ENCODE results near the gene NTM.

Gene NTM

DNA sequence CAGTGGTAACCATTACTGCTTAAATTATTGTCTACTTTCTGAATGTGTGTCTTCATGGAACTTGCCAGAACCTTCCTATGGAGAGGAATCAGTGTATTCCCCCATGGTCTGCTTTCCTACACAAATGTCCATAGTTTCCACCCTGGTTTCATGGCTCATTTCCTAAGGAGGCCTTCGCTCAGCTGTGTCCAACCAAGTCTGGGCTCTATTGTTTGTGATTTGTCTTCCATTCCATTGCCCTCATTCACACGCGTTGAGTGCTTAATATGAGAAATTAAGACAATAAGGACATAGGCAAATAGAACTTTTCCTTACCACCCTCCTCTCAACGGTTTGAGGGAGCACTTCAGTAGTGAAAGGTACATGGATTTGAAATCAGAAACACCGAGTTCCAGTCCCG is 510.6 kb downstream of the NTM start:
- no peak overlapping the region for H3K27ac ChIP-seq
- TF ChIP-seq ZFX (IDR thresholded peaks at IDR 0.05), result no peak
- TF ChIP-seq, protein P1, sequence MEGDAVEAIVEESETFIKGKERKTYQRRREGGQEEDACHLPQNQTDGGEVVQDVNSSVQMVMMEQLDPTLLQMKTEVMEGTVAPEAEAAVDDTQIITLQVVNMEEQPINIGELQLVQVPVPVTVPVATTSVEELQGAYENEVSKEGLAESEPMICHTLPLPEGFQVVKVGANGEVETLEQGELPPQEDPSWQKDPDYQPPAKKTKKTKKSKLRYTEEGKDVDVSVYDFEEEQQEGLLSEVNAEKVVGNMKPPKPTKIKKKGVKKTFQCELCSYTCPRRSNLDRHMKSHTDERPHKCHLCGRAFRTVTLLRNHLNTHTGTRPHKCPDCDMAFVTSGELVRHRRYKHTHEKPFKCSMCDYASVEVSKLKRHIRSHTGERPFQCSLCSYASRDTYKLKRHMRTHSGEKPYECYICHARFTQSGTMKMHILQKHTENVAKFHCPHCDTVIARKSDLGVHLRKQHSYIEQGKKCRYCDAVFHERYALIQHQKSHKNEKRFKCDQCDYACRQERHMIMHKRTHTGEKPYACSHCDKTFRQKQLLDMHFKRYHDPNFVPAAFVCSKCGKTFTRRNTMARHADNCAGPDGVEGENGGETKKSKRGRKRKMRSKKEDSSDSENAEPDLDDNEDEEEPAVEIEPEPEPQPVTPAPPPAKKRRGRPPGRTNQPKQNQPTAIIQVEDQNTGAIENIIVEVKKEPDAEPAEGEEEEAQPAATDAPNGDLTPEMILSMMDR (conservative IDR thresholded peaks at IDR 0.05), result no peak

DNA sequence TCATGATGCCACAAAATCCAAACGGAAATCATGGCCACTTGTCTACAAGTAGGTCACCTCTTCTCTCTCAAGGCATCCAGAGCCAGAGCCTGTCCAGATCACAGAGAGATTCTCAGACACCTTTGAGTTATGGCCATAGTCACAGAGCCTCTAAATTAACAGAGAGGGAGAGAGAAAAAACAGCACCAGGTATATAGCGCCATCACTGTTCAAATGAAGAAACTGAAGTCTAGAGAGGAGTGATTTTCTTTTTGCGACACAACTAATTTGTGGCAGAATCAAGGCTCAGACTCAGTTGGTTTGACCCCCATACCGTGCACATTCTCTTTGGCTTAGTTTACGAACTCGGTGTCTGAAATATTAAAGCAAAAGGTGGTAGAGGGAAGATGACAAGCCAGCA is 512.9 kb downstream of the NTM start:
- no peak overlapping the region for H3K27ac ChIP-seq
- TF ChIP-seq ZFX (IDR thresholded peaks at IDR 0.05), result no peak
- TF ChIP-seq, protein P1 (conservative IDR thresholded peaks at IDR 0.05), result no peak; the same call in 1 of the 2 replicates

DNA sequence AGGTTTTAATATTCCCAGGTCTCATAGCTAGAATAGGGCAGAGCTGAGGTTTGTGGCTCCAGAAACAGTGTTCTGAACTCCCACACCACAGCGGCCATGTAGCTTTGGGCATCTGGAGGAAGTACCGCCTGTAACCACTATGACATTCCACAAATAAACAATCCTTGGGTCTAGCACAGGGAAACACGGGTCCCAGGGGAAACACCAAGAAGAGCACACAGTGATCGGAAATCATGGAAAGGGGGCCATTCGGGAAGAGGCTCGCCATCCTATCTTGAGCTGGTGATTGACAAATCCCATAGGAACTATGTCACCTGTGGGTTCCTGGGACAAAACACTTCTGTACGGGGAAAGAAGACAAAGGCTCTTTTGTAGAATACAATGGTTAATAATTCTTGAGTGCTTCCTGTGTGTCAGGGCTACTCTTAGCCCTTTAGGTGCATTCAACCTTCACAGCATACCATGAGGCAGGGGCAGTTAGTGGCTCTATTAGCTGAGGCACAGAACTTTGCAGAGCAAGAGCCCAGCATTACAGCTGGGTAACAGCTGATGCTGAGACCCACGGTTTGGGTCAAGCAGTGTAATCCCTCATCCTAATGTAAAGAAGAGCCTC is 514.2 kb downstream of the NTM start:
- no peak for TF ChIP-seq ZFX (IDR thresholded peaks at IDR 0.05)
- TF ChIP-seq, protein P1 (conservative IDR thresholded peaks at IDR 0.05), result no peak

DNA sequence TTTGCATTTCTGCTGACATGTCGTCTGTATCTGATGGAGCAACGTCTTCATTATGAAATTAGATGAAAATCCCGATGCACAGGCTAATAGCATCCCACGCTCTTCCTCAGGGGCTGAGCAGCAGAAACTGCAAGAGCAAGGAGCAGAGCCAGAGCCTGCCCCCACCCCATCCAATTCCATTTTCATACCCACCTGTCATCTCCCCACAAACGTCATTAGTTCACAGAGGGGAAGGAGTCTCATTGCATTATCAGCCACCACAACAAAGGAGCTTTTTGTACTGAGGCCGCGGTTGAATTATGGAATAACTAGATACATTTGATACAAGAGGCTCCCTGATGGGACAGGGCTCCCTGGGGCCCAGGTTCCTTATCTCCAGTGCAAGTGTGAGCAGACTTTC is 515.0 kb downstream of the NTM start:
- H3K27ac ChIP-seq, result no peak overlapping the region
- no peak for TF ChIP-seq ZFX (IDR thresholded peaks at IDR 0.05)
- TF ChIP-seq, protein P1 (conservative IDR thresholded peaks at IDR 0.05), result no peak

More for the DNA sequence above, 514.2 kb downstream of the NTM start:
- no peak overlapping the region for H3K27ac ChIP-seq

DNA sequence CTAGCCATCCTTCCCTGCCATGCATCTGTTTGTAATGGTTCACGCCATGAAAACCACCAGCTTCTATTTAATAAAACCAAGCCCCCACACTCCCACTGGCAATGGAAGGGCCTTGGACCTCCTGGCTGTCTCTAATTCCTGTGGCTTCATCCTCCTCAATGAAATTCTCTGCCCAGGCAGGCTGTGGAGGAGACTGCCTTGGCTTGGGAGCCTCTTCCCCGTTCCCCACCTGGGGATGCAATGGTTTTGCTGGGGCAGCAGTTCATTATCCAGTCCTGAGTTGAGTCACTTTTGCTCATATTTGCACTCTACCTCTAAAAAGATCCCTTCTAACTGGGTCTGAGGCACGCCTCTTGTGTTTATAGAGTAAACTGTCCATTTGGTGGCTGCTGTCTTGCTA is 515.8 kb downstream of the NTM start:
- TF ChIP-seq, protein P1 (conservative IDR thresholded peaks at IDR 0.05), result no peak
- TF ChIP-seq ZFX (IDR thresholded peaks at IDR 0.05), result no peak
- no peak overlapping the region for H3K27ac ChIP-seq

DNA sequence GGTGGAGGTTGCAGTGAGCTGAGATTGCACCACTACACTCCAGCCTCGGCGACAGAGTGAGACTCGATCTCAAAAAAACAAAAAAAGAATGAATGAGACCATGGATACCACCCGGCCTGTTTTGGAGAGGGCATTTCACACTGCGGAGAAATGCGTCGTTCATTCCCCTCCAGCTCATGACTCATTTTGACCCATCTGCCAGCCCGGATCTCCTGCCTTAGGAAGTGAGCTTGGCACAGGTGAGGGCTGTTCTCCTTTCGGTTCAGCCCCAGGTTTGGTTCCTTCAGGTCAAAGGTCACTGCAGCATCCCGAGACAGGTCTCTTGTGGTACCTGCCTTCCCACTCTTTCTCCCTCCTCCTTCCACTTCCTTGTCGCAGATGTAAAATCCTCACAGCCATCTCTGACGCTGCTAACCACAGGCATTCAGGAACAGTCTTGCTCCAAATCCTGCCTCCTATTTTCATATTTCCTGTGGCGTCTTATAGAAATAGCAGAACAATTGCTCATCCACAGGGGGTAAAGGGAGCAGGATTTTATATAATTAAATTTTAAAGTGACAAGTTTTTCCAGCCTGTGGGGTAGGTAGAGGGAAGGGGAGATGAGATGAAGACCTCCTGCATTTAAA is 517.9 kb downstream of the NTM start:
- TF ChIP-seq, protein P1 (conservative IDR thresholded peaks at IDR 0.05), result no peak
- no peak for TF ChIP-seq ZFX (IDR thresholded peaks at IDR 0.05)
- no peak overlapping the region for H3K27ac ChIP-seq

DNA sequence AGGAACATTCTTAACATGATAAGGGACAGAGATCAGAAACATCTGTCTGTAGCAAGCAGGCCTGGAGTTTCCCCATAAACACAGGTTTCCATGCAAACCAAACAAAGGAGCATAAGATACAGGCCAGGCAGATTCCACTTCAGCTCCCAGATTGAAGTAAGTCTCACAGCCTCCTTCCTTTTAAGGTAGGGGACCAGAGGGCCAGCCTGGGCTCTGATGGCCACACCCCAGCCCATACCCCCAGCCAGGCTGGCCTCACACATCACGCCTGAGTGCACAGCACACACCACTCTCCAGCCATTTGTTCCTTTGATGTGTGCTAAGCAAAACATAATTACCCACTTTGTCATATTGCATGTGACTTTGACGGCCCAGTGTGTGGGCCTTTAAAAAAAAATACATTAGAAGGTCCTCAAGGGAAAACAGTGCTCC is 518.7 kb downstream of the NTM start:
- H3K27ac ChIP-seq, result no peak overlapping the region
- TF ChIP-seq ZFX (IDR thresholded peaks at IDR 0.05), result no peak

Data from C4-2B (cell line).